Testis (tissue), 2 donors: ENCODE data around the gene TRMT11.

ENCODE experiments used
- CTCF ChIP-seq, 3 experiments: fragments of 450-650 bp in 2 of 3; fragments of 200-600 bp in 1 of 3; sonication (generic) in 1 of 3; IDR thresholded peaks; one replicate each; pipeline ENCODE4 v1.5.1; 2016 to 2019; ENCODE audit warnings: antibody characterized with exemption in 3 of 3, mild to moderate bottlenecking in 2 of 3, moderate library complexity in 1 of 3
- POLR2A ChIP-seq: fragments of 450-650 bp; IDR thresholded peaks from one replicate; pipeline ENCODE4 v1.6.1; 2017; ENCODE audit warnings: antibody characterized with exemption, mild to moderate bottlenecking, moderate library complexity

GRCh38 chr6:125981571-125982185, 4.7 kb upstream of the TRMT11 start:
- TF ChIP-seq CTCF (IDR thresholded peaks at IDR 0.05) (no peak), POLR2A (no peak)
